ENCODE results near the gene RAB6B.

Gene RAB6B

DNA sequence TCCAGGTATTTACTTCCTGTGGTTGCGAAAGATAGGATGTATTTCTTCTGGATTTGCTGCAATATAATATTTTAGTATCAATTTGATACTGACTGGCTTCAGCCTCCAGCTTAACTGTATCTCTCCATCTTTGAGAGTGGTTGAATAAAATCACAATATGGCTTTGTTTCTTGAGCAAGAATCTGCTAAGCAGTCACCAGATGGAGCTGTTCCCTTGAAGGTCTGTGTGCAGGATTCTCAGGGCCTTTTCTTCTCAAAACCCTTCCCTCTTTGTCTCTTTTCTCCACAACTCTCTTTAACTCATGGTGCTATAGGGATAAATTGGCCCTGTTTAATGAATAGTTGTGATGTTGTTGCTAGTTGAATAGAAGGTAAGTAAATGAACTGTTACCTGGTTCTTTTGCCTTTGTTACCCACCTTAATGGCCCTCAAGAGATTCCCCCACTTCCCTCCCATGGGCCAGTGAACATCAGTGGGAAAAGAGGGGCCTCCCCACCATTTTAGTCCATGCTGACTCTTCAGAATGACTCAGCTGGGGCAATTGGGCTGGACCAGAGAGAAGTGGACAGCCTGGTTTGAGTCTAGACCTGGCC is 34.8 kb upstream of the RAB6B start:
- DNase-seq, result no peak

DNA sequence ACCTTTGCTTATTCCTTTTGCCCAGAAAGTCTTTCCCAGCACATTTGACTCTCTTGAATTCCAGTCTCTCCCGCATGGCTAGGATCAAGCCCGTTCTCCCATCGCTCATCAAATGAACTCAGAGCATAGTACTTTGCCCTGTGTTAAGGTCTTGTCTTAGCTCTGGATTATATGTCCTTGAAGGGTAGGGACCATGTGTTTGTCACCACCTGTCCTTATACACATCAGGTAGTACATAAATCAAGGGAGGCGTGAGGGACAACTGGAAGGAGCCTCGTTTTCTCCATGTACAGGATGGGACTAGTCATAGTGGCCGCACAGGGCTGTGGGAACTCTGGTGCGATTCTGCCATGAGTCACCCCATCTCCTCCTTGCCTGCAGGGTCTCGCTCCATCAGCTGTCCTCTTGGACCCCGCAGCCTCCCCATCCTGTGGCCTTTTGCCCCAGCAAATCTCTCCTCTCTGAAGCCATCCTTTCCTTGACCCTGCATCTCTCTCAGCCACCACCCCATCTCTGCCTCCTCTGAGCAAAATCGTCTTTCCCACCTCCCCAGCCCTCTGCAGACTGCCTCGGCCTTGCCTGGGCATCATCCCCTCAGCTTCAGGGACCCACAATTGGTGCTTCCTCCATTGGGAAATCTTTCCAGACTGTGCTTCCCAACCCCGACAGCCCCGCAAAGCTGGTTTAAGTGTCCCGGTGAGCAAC is 33.4 kb upstream of the RAB6B start:
- DNase-seq, result no peak

DNA sequence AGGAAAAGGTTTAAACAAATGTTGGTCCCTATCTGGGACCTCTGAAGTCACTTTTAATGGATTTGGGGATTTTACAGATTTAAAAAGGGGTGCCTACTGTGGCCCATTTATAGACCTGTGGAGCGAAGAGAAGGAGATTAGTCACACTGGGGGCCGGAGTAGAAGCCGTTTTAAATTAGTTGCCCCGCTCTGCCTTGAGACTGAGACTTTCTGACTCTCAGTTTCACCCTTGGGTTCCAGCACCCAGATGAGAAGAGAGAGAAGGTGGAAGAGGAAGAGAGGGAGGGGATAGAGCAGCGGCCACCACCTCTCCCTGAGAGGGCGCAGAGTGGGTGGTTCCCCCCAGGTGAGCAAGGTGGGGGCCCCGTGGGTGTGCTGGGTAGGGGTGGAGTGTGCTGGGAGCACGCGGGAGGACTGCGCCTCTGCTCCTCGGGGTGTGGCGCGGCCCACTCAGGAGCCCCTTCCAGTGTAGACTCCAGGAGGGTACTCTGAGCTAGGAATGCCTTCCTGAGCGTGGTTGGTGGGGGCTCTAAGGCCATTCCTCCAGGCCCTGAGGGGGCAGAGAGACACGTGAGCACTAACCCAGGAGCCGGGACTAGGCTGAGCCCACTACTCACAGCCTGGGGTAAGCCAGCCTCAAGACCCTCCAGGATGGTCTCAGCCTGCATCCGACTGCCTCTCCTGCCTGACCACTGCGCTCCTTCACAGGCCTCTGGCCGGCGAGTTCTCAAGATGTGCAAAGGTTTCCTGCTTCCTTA is 32.6 kb upstream of the RAB6B start:
- no peak for DNase-seq

DNA sequence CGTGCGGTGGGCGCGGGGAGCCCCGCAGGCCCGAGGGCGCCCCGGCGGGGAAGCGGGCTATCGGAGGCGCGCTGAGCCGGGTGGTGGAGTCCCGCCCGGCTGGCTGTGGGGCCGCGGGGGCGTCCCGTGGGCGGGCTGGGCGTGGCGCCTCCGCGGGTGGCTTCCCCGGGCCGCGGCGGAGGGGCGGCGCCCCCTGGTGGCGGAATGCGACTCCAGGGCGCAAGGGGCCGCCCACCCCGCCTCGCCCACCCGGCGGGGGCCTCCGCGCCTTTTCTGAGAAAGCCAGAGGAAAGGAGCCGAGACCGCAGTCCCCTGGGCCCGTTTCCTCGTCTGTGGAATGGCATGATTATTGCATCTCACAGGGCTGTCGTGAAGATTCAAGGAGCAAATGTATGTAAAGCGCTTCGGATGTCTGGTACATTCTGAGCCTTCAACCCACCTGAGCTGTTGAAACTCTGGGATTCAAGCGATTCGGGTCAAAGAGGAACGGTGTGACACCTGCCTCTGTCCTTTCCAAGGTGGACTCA is 31.9 kb upstream of the RAB6B start:
- DNase-seq, result peak; percentile 75

DNA sequence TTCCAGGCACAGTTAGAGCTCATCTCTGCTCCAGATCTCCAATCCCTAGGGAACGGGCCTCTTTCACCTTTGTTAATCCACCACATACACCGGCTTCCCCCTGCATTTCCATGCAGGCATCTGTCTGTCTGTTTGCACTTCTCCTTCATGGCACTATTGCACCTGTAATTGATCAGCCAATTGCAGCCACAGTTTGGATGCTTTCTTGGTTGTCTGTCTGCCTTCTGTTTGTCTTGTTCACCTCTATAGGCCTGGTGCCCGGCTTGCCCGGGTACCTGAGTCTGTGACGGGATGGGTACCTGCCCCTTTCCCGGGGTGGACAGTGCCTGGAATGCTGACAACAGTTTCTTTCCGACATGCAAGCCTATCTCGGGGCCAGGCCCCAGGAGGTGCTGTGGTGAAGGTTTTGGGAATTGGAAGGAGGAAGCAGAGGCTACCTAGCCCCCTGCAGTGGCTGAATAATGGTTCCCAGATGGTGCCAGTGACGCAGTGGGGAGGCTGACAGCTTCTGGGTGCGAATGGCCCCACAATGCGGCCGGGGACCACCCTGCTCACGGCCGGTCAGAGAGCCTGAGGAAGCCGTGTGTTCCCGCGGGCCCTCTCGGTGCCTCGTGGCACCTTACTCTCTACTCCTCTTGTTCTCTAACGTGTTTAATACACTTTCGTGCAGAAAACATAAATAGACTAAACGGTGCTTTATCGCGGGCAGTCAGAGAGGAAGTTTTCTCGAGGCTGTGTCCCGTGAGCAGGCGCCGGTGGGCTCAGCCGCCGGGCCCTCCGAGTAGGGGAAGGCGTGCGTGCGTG is 31.3 kb upstream of the RAB6B start:
- no peak for DNase-seq

DNA sequence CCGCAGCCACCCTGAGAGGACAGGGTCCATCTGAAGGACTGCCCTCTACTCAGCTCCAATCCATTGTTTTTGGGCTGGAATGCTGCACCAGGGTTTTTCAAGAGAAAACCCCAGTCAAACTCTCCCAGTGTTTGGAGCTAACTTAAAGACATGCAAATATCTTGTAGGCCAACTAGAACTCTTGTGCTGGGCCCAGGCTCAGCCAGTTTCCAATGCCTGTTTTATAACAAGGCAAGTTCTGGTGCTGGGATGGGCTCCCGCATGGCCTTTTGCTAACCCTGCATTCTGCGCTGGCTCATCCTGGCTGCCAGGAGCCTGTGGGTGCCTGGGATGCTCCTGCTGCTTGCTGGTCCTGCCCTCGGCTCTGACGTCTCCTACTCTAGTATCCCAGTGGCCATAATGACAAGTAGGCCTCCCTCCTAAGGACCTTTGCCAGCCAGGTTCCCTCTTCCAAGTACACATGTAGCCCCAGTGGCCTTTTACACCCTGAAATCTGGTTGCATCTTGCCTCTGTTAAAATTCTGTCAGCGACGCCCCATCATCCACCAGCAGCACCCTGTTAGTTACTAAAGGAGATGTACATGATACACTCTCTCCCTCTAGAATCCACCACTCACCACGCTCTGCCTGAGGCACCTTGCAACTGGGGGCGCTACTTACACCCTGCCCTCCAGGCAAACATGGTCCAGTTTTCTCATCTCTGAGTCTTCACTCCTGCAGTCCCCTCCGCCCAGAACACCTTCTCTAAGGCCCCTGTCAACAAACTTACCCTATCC is 30.5 kb upstream of the RAB6B start:
- DNase-seq, result no peak

DNA sequence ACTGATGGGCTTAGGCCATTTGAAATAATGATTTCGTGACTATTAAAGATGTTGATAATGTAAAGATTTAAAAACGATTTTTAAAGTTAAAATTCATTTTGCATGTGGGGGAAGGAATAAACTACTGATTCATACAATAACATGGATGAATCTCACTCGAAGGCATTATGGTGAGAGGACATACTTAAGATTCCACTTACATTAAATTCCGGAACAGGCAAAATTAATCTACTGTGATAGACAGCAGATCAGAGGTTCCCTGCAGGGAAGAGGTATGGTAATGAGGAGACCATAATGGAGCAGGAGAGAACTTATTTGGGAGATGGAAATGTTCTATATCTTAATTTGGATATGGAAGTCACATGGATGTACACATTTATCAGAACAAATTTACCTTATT is 28.4 kb upstream of the RAB6B start:
- DNase-seq, result no peak

DNA sequence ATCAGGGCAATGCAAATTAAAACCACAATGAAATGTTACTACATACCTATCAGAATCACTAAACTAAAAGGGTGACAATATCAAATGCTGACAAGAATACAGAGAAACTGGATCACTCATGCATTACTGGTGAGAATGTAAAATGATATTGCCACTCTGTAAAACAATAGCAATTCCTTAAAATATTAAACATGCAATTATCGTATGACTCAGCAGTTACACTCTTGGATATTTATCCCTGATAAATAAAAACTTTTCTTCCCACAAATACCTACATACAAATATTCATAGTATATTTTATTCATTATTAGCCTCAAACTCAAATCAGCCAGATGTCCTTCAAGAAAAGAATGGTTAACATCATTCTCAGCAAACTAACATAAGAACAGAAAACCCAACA is 25.9 kb upstream of the RAB6B start:
- DNase-seq, result no peak

GRCh38 chr3:133917144-133917543 is 21.5 kb upstream of the RAB6B start:
- DNase-seq, result no peak

DNA sequence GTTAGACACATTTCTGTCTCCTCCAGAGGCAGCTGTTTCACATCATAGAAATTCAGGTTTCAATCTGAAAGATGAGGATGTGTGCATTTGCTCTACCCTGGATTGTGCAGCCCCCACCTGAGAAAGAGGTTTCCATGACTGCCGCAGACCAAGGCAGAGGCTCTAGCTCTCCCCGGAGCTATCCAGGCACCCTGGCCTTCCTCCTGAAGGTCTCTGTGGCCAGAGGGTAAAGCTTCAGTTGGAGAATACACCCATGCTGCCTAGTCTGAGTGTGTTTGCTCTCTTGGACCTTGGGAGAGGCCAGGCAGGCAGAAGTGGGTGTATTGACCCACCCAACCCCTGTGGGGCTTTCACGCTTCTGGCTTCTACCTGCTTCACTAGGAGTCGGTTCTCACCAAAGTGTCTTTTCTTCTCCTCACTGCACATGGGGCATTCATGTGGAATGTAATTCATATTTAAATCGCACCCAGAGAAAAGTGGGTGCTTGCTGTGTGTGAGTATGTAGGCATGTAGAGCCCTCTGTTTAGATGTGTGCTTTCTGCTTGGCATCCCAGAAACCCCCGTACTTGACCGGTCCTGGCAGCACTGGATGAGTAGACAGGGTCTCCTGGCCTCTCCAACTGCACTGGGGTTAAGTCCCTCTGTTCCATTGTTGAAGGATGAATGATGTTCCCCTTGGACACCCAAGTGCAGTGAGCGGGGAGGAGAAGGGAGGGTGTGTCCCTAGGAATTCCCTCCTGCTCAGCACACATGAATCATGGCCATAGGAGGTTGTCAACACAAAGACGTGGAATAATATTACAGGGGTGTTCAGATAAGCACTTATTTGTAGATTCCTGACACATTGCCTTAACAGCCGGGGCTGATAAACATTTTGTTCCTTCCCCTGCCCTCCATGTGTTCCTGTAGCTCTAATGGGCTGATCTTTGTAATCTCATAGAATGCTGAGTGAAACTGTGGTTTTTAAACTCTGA is 20.3 kb upstream of the RAB6B start:
- no peak for DNase-seq

GRCh38 chr3:133914839-133915600 is 19.3 kb upstream of the RAB6B start:
- no peak for DNase-seq

GRCh38 chr3:133910422-133910821 is 14.7 kb upstream of the RAB6B start:
- DNase-seq, result no peak

- no peak for DNase-seq
These were observed 9.7 kb upstream of the RAB6B start for GRCh38 chr3:133905376-133905775.

DNA sequence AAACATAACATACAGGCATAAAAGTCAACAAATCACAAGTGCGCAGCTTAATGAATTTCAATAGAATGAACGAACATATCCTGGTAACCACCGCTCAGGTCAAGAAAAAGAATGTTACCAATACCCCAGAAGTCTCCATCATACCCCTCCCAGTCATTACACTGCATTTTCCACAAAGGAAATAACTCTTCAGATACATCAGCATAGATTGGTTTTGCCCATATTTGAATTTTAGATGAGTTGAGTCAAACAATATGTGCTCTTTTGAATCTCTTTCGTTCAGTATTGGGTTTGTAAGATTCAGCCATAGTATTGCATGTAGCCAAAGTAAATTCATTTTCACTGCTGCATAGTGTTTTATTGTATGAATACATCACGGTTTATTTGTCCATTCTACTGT is 6.2 kb upstream of the RAB6B start:
- DNase-seq, result no peak

DNA sequence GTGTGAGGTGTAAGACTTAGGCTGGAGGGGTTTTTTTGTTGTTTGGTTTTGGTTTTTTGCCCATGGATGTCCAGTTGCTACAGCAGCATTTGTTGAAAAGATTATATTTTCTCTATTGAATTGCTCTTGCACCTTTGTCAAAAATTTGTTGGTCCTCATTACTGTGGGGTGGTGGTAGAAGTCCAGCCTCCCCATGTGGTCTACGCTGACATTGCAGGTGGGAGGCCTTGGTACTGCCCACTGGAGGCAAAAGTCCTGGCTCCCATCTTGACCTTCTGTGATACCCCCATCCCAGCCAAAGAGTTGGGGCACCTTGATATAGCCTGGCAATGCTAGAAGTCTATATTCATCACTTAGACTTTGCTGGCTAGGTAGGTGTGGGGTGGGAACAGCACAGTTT is 5.4 kb upstream of the RAB6B start:
- no peak for DNase-seq

GRCh38 chr3:133899311-133899710 is 3.6 kb upstream of the RAB6B start:
- no peak for DNase-seq

DNA sequence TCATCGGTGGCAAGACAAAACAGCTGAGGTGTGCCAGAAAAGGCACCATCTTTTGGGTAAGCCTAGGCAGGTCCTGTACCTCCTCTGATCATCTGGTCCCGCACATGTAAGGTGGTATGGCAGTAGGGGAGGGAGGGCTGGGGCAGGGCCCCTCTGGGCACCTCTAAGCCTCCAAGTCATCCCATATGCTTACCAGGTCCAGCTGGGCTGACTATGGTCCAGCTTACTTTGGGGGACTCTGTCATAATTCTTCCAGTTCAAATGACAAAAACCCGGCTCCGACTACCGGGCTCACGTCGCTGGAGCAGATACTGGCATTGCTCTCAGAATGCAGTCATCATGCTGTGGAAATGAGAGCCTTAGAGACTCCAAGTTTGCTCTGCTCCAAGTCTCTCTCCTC is 1.9 kb upstream of the RAB6B start:
- DNase-seq, result no peak

DNA sequence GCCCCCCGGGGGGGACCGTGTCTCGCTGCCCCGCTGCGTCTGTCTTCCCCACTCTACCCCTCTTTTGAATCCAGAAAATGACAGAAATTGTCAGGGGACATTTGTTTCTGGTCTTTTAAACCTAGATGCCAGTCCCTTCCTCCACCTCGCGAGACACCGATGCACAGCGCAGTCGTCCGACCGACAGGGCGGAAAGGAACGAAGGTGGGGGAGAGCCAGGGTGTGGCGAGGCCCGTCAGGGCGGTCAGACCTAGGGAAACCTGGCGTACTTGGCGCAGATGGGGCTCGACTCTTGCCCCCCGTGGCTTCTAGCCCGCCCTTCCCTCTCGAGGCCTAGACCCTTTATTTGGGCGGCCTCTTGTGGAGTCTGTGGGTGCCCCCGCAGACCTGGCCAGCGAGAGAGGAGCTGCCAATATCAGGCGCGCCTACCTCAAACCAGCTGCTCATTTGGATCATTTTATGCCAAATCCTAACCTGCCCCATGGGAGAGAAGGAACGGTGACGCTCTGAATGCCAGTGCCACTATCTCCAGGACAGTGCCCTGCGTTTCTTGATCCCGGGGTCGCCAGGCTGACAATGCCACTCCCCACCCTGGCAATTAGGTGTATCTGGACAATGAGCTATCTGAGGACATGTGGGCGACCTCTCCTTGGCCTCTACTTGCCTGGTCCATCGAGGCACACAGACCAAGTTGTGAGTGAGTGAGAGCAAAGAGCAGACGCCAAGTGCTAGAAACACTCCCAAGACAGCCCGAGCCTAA is 500 bp upstream of the RAB6B start:
- DNase-seq, result no peak
